Measurements from ENCODE around the gene DVL2. TPM values are rescaled to one million over a fixed set of nuclear protein-coding genes. Genes with fewer than 3 reads are reported as not detected.

The DVL2 gene
- total RNA-seq, 1 experiment from 2014 or later = 34.9 TPM

GRCh38 chr17:7222972-7223292 is 11.4 kb downstream of the DVL2 start:
- no TSS peak for BruUV-seq (replicated peaks)
- intact Hi-C loops (cut with micrococcal nuclease) = no loop called here
- Mint-ChIP-seq H3K27ac (ENCODE audit: low read depth, unreplicated experiment) (no peak overlapping the region), H3K4me3 (ENCODE audit: unreplicated experiment) (no peak overlapping the region), H3K27me3 (ENCODE audit: insufficient read depth, unreplicated experiment) (no peaks in the 10 kb centered on the region), H3K36me3 (ENCODE audit: insufficient read depth, unreplicated experiment) (peaks cover 74% of the 10 kb centered on the region), H3K4me1 (ENCODE audit: insufficient read depth, unreplicated experiment) (peaks cover 29% of the 10 kb centered on the region), H3K9me3 (ENCODE audit: unreplicated experiment) (no peaks in the 10 kb centered on the region)
- DNase-seq (ENCODE audit: unreplicated experiment) = no peak
- ChIA-PET CTCF (interaction anchor here (0.9 kb wide), 2 partner anchors 9 to 32 kb away, joined by 3 to 4 read pairs; no protein-coding TSS in a partner anchor), POLR2A (interaction anchor here (9.0 kb wide), 1 partner anchor 14 kb away, joined by 278 read pairs; the partner anchor contains the start of genes DVL2, GABARAP and PHF23)
- TF ChIP-seq, protein P1, sequence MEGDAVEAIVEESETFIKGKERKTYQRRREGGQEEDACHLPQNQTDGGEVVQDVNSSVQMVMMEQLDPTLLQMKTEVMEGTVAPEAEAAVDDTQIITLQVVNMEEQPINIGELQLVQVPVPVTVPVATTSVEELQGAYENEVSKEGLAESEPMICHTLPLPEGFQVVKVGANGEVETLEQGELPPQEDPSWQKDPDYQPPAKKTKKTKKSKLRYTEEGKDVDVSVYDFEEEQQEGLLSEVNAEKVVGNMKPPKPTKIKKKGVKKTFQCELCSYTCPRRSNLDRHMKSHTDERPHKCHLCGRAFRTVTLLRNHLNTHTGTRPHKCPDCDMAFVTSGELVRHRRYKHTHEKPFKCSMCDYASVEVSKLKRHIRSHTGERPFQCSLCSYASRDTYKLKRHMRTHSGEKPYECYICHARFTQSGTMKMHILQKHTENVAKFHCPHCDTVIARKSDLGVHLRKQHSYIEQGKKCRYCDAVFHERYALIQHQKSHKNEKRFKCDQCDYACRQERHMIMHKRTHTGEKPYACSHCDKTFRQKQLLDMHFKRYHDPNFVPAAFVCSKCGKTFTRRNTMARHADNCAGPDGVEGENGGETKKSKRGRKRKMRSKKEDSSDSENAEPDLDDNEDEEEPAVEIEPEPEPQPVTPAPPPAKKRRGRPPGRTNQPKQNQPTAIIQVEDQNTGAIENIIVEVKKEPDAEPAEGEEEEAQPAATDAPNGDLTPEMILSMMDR (IDR thresholded peaks at IDR 0.05; ENCODE audit: unreplicated experiment) = no peak

GRCh38 chr17:7222093-7222971 is 12.0 kb downstream of the DVL2 start:
- Mint-ChIP-seq H3K27ac (ENCODE audit: low read depth, unreplicated experiment) (no peak overlapping the region), H3K4me3 (ENCODE audit: unreplicated experiment) (no peak overlapping the region), H3K27me3 (ENCODE audit: insufficient read depth, unreplicated experiment) (no peaks in the 10 kb centered on the region), H3K9me3 (ENCODE audit: unreplicated experiment) (no peaks in the 10 kb centered on the region), H3K4me1 (ENCODE audit: insufficient read depth, unreplicated experiment) (peaks cover 25% of the 10 kb centered on the region), H3K36me3 (ENCODE audit: insufficient read depth, unreplicated experiment) (peaks cover 68% of the 10 kb centered on the region)
- TF ChIP-seq, protein P1 (IDR thresholded peaks at IDR 0.05; ENCODE audit: unreplicated experiment) = no peak
- intact Hi-C loops (cut with micrococcal nuclease) = no loop called here
- BruUV-seq (replicated peaks) = no TSS peak
- no peak for DNase-seq (ENCODE audit: unreplicated experiment)
- ChIA-PET POLR2A (interaction anchor here (1.0 to 9.0 kb wide), 4 partner anchors 14 to 186 kb away, joined by 3 to 278 read pairs (median 10); partner anchors contain the start of genes DVL2, GABARAP, PHF23 and SLC16A13), CTCF (interaction anchor here (0.9 kb wide), 2 partner anchors 10 to 33 kb away, joined by 3 to 4 read pairs; no protein-coding TSS in a partner anchor)

DNA sequence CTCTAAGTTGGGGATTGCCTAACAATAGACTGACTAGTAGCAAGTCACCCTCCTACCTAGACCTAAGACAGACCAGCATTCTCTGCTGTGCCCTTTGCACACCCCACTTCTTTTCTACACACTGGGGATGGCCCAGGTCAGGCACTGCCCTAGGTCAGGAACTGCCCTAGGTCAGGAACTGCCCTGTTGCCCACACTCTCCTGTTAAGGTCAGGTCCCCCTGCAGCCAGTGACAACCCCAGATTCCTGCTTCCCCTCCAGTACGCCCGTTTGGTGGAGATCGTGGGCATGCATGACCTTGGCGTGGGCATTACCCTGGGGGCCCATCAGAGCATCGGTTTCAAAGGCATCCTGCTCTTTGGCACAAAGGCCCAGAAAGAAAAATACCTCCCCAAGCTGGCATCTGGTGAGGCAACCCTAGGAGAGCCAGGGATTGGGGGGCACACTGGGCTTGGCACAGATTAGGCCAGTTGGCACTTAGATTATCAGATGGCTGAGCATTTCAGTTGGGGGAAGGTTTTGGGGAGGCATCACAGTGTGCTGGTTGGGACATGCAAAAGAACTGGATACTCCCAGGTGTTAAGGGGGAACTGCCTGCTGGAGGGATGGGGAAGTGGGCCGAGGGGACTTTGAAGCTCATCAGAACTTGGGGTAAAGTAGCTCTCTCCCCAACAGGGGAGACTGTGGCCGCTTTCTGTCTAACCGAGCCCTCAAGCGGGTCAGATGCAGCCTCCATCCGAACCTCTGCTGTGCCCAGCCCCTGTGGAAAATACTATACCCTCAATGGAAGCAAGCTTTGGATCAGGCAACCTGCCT is 12.8 kb downstream of the DVL2 start:
- Mint-ChIP-seq H3K4me3 (ENCODE audit: unreplicated experiment) (peak overlapping the region; percentile 86), H3K4me1 (ENCODE audit: insufficient read depth, unreplicated experiment) (peaks cover 27% of the 10 kb centered on the region), H3K9me3 (ENCODE audit: unreplicated experiment) (no peaks in the 10 kb centered on the region), H3K27me3 (ENCODE audit: insufficient read depth, unreplicated experiment) (no peaks in the 10 kb centered on the region), H3K36me3 (ENCODE audit: insufficient read depth, unreplicated experiment) (peaks cover 60% of the 10 kb centered on the region), H3K27ac (ENCODE audit: low read depth, unreplicated experiment) (peak overlapping the region; percentile 96)
- intact Hi-C loops (cut with micrococcal nuclease) = loop anchor here (1.0 kb wide), 1 partner anchor 75 kb away; no protein-coding TSS in a partner anchor
- DNase-seq (ENCODE audit: unreplicated experiment) = no peak
- ChIA-PET POLR2A (interaction anchor here (0.7 to 9.0 kb wide), 12 partner anchors 15 to 669 kb away, joined by 3 to 278 read pairs (median 7); partner anchors contain the start of genes CTDNEP1, DVL2, GABARAP and MPDU1), CTCF (interaction anchor here (0.6 to 2.0 kb wide), 5 partner anchors 10 to 75 kb away, joined by 3 to 9 read pairs (median 5); partner anchors contain the start of genes DVL2 and PHF23)
- TF ChIP-seq, protein P1 (IDR thresholded peaks at IDR 0.05; ENCODE audit: unreplicated experiment) = no peak
- BruUV-seq (replicated peaks) = TSS peak; percentile 6
